HG03135 (cell line): ENCODE measurements around the gene GDPD3.

Source experiments
- ATAC-seq: cut with Tn5 transposase; IDR thresholded peaks from one replicate; pipeline ENCODE4 v1.9.1; 2021; ENCODE audit warnings: mild to moderate bottlenecking, moderate library complexity; ENCODE audit not compliant: unreplicated experiment

GDPD3 gene

GRCh38 chr16:30095166-30096078, 17.9 kb downstream of the GDPD3 start:
- no peak for ATAC-seq

GRCh38 chr16:30094541-30095165, 18.7 kb downstream of the GDPD3 start:
- no peak for ATAC-seq

- peak; percentile 41 for ATAC-seq
Observed at GRCh38 chr16:30092373-30093010, 20.8 kb downstream of the GDPD3 start.

- peak; percentile 64 for ATAC-seq
Observed at GRCh38 chr16:30091474-30092372, 21.6 kb downstream of the GDPD3 start, which contains the start of gene TBX6. TSS of gene TBX6 (minus strand) at chr16:30091924. CDS start at chr16:30091193, 731 bp downstream.

GRCh38 chr16:30090610-30091331, 22.6 kb downstream of the GDPD3 start:
- ATAC-seq: no peak

GRCh38 chr16:30088832-30089624, 24.3 kb downstream of the GDPD3 start:
- no peak for ATAC-seq

DNA sequence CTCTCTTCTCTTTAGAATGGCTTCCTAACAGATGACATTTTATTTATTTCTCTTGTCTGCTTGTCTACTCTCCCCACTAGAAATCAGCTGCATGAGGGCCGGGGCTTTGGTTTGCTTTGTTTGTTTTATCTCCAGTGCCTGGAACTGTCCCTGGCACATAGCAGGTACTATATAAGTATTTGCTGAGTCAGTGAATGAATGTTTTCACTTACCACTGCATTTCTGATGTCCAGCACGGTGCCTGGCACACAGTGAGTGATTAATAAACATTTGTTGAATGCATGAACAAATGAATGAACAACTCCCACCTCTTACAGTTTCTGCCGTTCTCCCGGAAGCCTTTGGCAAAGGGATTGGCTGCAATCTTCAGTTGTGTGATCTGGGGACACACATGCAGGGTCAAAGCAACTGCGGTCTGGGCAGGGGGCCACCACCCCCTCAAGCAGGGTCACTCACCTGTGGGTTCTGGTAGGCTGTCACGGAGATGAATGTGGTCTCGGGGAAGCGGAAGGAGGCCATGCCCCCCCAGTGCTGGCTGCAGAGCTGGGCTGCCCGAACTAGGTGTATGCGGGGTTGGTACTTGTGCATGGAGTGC, 25.0 kb downstream of the GDPD3 start:
- no peak for ATAC-seq

DNA sequence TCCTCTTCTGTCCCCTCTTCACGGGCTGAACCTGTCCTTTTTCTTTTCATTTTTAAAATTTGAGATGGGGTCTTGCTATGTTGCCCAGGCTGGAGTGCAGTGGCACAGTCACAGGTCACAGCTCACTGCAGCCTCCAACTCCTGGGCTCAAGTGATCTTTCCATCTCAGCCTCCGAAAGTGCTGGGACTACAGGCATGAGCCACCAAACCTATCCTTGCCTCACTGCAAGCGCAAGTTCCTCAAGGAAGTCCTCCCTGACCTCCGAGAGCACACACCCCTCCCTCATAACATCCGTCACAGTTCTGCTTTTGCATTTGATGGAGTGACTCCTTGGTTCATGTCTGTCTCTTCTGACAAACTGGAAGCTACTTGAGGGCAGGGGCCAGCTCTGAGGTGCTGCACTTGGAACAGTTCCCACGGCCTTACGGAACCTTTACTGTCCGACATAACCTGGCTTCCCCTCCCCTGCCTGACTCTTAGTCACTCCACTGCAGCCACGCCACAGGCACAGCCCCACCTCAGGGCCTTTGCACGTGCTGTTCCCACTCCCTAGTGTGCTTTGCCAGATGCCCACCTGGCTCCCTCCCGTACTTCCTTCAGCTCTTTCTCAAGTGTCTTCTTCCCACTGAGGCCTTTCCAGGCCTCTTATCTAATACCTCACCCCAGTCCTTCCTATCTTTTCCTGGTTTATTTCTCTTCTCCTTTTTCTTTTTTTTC, 26.0 kb downstream of the GDPD3 start:
- no peak for ATAC-seq

DNA sequence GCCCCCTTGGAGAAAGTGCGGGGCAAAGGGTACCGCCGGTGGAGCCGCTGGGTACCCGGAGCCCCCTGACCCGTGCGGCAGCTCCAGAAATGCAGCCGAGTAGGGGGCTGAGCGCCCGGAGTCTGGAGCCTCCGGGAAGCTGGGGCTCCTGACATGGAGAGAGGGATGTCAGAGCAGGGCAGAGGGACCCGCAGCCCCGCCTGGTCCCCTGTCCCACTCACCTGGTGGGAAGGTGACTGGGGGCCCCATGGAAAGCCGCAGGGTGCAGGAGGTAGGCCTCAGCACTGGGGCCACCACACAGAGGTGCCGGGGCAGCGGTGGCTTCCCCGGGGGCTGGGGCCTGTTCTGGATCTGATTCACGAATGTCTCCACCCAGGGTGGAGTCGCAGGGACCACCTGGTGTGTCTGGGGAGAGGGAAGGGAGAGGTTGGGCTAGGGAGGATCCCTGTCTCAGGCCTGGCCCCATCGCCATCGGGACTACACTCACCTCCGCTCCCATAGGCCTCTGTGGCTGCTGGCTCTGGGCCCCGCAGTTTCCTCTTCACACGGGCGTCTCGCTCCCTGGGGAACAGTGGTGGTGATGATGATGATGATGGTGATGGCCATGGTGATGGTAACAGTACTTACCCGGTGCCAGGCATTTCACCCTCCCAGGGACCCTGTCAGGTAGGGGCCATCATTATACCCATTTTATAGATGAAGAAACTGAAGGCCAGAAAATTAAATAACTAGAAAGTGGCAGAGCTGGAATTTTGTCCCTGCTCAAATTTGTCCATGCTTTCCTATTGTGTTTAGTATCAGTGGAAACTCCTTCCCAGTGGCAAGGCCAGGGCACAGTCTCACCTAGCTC, 26.8 kb downstream of the GDPD3 start:
- no peak for ATAC-seq

DNA sequence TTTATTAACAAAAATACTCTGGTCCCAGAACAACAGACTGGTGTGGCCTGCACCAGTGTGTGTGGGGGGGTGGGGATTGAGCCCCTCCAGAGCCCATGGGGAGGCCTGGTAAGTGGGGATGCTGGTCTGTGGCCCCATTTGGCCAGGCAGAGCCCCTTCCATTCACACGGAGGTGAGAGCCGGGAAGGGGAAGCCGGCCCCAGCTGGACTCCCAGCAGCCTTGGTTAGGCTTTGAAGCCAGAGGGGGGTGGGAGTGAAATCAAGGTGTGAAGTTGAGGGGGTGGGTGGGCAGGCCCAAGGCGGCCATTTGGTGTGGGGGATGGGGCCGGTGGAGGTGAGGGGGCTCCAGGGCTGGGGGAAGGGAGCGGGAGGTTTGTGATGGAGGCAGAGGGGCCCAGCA, 27.5 kb downstream of the GDPD3 start:
- no peak for ATAC-seq

- ATAC-seq: no peak
Observed at GRCh38 chr16:30085247-30085646, 28.1 kb downstream of the GDPD3 start.

DNA sequence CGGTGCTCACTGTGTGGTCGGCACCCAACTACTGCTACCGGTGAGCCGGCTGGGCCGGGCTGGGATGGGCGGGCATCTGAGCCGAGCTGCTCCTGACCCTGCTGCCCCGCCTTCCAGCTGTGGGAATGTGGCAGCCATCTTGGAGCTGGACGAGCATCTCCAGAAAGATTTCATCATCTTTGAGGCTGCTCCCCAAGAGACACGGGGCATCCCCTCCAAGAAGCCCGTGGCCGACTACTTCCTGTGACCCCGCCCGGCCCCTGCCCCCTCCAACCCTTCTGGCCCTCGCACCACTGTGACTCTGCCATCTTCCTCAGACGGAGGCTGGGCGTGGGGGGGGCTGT, 28.5 kb downstream of the GDPD3 start:
- no peak for ATAC-seq

GRCh38 chr16:30084096-30084815, 29.1 kb downstream of the GDPD3 start:
- ATAC-seq: no peak

DNA sequence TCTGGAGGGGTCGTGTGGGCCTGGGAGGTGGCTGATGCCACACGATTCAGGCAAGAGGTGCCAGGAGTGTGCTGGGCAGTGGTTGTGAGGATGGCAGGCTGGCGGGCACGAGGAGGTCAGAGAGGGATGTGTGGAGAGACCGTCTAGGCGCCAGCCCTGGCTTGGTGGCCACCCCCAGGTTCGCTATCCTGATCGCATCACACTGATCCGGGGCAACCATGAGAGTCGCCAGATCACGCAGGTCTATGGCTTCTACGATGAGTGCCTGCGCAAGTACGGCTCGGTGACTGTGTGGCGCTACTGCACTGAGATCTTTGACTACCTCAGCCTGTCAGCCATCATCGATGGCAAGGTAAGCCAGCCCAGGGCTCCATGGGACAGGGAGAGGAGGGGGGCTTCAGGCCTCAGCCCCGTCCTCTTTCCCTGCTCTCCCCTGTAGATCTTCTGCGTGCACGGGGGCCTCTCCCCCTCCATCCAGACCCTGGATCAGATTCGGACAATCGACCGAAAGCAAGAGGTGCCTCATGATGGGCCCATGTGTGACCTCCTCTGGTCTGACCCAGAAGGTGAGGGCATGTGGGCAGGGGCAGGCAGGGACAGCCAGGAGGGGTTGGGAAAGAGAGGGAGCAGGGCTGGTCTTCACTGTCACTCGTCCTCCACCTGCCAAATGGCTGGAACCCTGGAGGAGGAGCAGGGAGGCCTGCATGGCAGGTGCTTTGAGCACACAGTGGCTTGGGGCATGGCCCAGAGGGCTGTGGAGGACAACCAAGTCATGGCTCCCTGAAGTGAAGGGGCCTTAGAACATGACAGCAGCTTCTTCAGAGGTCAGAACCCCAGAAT, 29.9 kb downstream of the GDPD3 start:
- no peak for ATAC-seq

GRCh38 chr16:30082545-30083090, 30.7 kb downstream of the GDPD3 start:
- no peak for ATAC-seq

DNA sequence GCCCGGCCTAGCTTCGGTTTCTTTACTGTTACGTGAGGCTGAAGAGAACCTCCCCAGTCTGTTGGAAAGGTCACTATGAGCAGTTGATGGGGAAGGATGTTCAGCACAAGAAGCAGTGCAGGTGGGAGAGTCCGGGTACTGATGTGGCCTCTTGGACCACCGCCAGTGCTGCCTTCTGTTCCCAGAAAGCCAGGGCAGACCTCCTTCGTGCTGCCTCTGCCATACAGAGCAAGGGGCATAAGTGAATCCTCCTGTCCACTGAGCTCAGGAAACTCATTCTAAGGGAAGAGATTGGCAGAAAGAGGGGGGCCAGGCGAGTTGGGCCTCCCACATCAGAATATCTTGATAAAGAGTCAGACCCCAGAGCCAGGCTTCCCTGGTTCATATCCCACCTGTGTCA, 33.9 kb downstream of the GDPD3 start:
- ATAC-seq: no peak
